A549 (cell line): ENCODE data around the gene CREB5. TPM values are rescaled to one million over a fixed set of nuclear protein-coding genes. Genes with fewer than 3 reads are reported as not detected.

ENCODE experiments used
- ATAC-seq, 2 experiments: fragments of 200-7000 bp in 1 of 2; fragments of >200 bp in 1 of 2; cut with Nextera tagmentation in 1 of 2; cut with Tn5 transposase in 1 of 2; 3 replicates each; pipeline versions ENCODE4 v1.8.0 to v1.9.1; 2018 to 2020; ENCODE audit warnings: mild to moderate bottlenecking in 1 of 2, moderate library complexity in 1 of 2
- CTCF ChIA-PET: fragments of 300-600 bp; sonication (Branson Sonifier 250); formaldehyde crosslinking; extraction: SDS; loops from one replicate; lab custom pipeline; 2021; ENCODE audit warnings: antibody characterized with exemption, inconsistent platforms; lab: Yijun Ruan, JAX
- POLR2A ChIA-PET: fragments of 350-600 bp; formaldehyde crosslinking; extraction: SDS; loops from one replicate; lab custom pipeline; 2021; ENCODE audit warnings: antibody characterized with exemption, inconsistent platforms; lab: Yijun Ruan, JAX
- DNase-seq, 2 experiments: peaks; one replicate each; pipeline versions ENCODE4 v3.0.0 to v3.0.0-alpha.2; 2011 to 2016; ENCODE audit warnings: low read depth in 1 of 2, low spot score in 1 of 2
- FAIRE-seq: peaks from 2 replicates; lab custom pipeline; 2011; peaks lifted over from hg19 to GRCh38; lab: Jason Lieb, UNC
- H3K27ac ChIP-seq, 2 experiments: fragments of >200 bp; sonication (Bioruptor Twin); formaldehyde crosslinking; 3 replicates each; pipeline ENCODE4 v1.5.1; 2016 to 2017
- H3K4me1 ChIP-seq: fragments of >200 bp; sonication (Bioruptor Twin); formaldehyde crosslinking; 3 replicates; pipeline ENCODE4 v1.6.1; 2016
- H3K4me2 ChIP-seq: fragments of >200 bp; sonication (Bioruptor Twin); formaldehyde crosslinking; 3 replicates; pipeline ENCODE4 v1.6.1; 2016
- H3K4me3 ChIP-seq: fragments of >200 bp; sonication (Bioruptor Twin); formaldehyde crosslinking; 3 replicates; pipeline ENCODE4 v1.5.1; 2016
- H3K9me3 ChIP-seq: fragments of >200 bp; sonication (Bioruptor Twin); formaldehyde crosslinking; 3 replicates; pipeline ENCODE4 v1.6.1; 2016
- CBX2 ChIP-seq: fragments of 200-600 bp; sonication (generic); IDR thresholded peaks from 2 replicates; pipeline ENCODE4 v1.6.1; 2016; ENCODE audit warnings: low read depth, mild to moderate bottlenecking, borderline replicate concordance
- CHD4 ChIP-seq: fragments of 200-600 bp; sonication (generic); IDR thresholded peaks from 2 replicates; pipeline ENCODE4 v1.6.1; 2016; ENCODE audit warnings: antibody characterized with exemption, mild to moderate bottlenecking, borderline replicate concordance
- FOSB ChIP-seq: fragments of 250-450 bp; sonication (Bioruptor Pico); IDR thresholded peaks from 2 replicates; pipeline ENCODE4 v1.5.0; 2020; ENCODE audit warnings: mild to moderate bottlenecking, moderate library complexity
- FOSL2 ChIP-seq, 2 experiments: fragments of 450-650 bp in 1 of 2; fragments of >200 bp in 1 of 2; sonication (Bioruptor Twin) in 1 of 2; formaldehyde crosslinking; IDR thresholded peaks; 2 replicates each; pipeline versions ENCODE4 v1.5.0 to v1.6.1; 2016 to 2020; ENCODE audit warnings: mild to moderate bottlenecking in 1 of 2, moderate library complexity in 1 of 2
- FOXS1 ChIP-seq: fragments of 250-450 bp; sonication (Bioruptor Pico); IDR thresholded peaks from 2 replicates; pipeline ENCODE4 v1.5.0; 2020; ENCODE audit warnings: mild to moderate bottlenecking, moderate library complexity
- HEYL ChIP-seq: fragments of 250-450 bp; sonication (Bioruptor Pico); IDR thresholded peaks from 2 replicates; pipeline ENCODE4 v1.8.0; 2021; ENCODE audit warnings: mild to moderate bottlenecking, moderate library complexity
- HOXB13 ChIP-seq: fragments of 250-450 bp; sonication (Bioruptor Pico); IDR thresholded peaks from 2 replicates; pipeline ENCODE4 v1.5.0; 2020; ENCODE audit warnings: low read depth, mild to moderate bottlenecking, moderate library complexity
- JUNB ChIP-seq: fragments of >200 bp; sonication (Bioruptor Twin); formaldehyde crosslinking; IDR thresholded peaks from 2 replicates; pipeline ENCODE4 v1.6.1; 2016
- MAFK ChIP-seq: fragments of 450-650 bp; IDR thresholded peaks from 2 replicates; pipeline ENCODE4 v1.6.1; 2014; ENCODE audit not compliant: partially characterized antibody
- NPAS2 ChIP-seq: fragments of 250-450 bp; sonication (Bioruptor Pico); IDR thresholded peaks from 2 replicates; pipeline ENCODE4 v1.8.0; 2022; ENCODE audit warnings: mild to moderate bottlenecking, moderate library complexity, borderline replicate concordance
- PBX3 ChIP-seq: IDR thresholded peaks from 2 replicates; pipeline ENCODE4 v1.6.1; 2012
- PHF8 ChIP-seq: fragments of 200-600 bp; sonication (generic); IDR thresholded peaks from 2 replicates; pipeline ENCODE4 v1.6.1; 2016; ENCODE audit warnings: low read depth, mild to moderate bottlenecking, antibody characterized with exemption, moderate library complexity, borderline replicate concordance
- POLR2A ChIP-seq: IDR thresholded peaks from 2 replicates; pipeline ENCODE4 v1.6.1; 2012; ENCODE audit warnings: mild to moderate bottlenecking, low read length
- RAD21 ChIP-seq, 2 experiments: fragments of >200 bp in 1 of 2; sonication (Bioruptor Twin) in 1 of 2; formaldehyde crosslinking in 1 of 2; IDR thresholded peaks in 1 of 2; conservative IDR thresholded peaks in 1 of 2; 2 replicates in 1 of 2; 3 replicates in 1 of 2; pipeline ENCODE4 v1.6.1; 2012 to 2018; ENCODE audit warnings: inconsistent platforms in 1 of 2
- RARB ChIP-seq: fragments of 250-450 bp; sonication (Bioruptor Pico); IDR thresholded peaks from 2 replicates; pipeline ENCODE4 v1.8.0; 2021; ENCODE audit warnings: mild to moderate bottlenecking, moderate library complexity
- REST ChIP-seq: fragments of 200-600 bp; sonication (generic); IDR thresholded peaks from 2 replicates; pipeline ENCODE4 v1.6.1; 2016; ENCODE audit warnings: antibody characterized with exemption, mild to moderate bottlenecking, moderate library complexity
- RFX5 ChIP-seq: fragments of 450-650 bp; IDR thresholded peaks from 2 replicates; pipeline ENCODE4 v1.7.1; 2014; ENCODE audit warnings: antibody characterized with exemption, mild to moderate bottlenecking, moderate library complexity
- RNF2 ChIP-seq: fragments of 200-600 bp; sonication (generic); IDR thresholded peaks from 2 replicates; pipeline ENCODE4 v1.6.1; 2016; ENCODE audit warnings: low read depth, mild to moderate bottlenecking, antibody characterized with exemption, moderate library complexity, borderline replicate concordance
- SMC3 ChIP-seq: fragments of >200 bp; sonication (Bioruptor Twin); formaldehyde crosslinking; IDR thresholded peaks from 3 replicates; pipeline ENCODE4 v1.6.1; 2018; ENCODE audit warnings: inconsistent platforms
- TP53 ChIP-seq: fragments of 250-450 bp; sonication (Bioruptor Pico); IDR thresholded peaks from 2 replicates; pipeline ENCODE4 v1.5.0; 2021; ENCODE audit warnings: mild to moderate bottlenecking, moderate library complexity
- USF2 ChIP-seq: fragments of 450-650 bp; IDR thresholded peaks from 2 replicates; pipeline ENCODE4 v1.6.1; 2014; ENCODE audit warnings: antibody characterized with exemption
- ZC3H11A ChIP-seq: fragments of 450-650 bp; IDR thresholded peaks from 2 replicates; pipeline ENCODE4 v1.6.1; 2014; ENCODE audit warnings: antibody characterized with exemption, mild to moderate bottlenecking
- ZSCAN20 ChIP-seq: fragments of 250-450 bp; sonication (Bioruptor Pico); IDR thresholded peaks from 2 replicates; pipeline ENCODE4 v1.8.0; 2022; ENCODE audit warnings: mild to moderate bottlenecking, moderate library complexity
- whole genome bisulfite sequencing: methylation state at CpG from one replicate; pipeline ENCODE4 v1.1.6; 2017; ENCODE audit errors: missing lambda C conversion rate; 5-methylcytosine and 5-hydroxymethylcytosine counted together
- polyA plus RNA-seq, 4 experiments: library from polyadenylated mRNA; depleted of rRNA in 3 of 4; stranded (reverse); fragments of >200 nt; fragmentation: RNase III in 1 of 4; extraction: RNeasy Plus Mini Kit Qiagen cat#74134 plus additional on column Dnase treatment in 1 of 4; gene quantifications; 2 replicates in 3 of 4; 3 replicates in 1 of 4; pipeline ENCODE4 v1.2.3, GENCODE V29; 2011 to 2017

CREB5 gene
- polyA plus RNA-seq, 2 of the 4 experiments (the other 2 are of a cell fraction), result 0.61 to 1.5 TPM

- TF ChIP-seq HOXB13, result no peak
These were observed 11.7 kb downstream of the CREB5 start (continued) for GRCh38 chr7:28423918-28424514.

GRCh38 chr7:28425496-28425895, 13.2 kb downstream of the CREB5 start:
- Histone ChIP-seq H3K4me2 (no peak overlapping the region), H3K4me3 (no peak overlapping the region), H3K4me1 (no peaks in the 10 kb centered on the region), H3K9me3 (no peaks in the 10 kb centered on the region), H3K27ac (no peak overlapping the region)
- POLR2A ChIA-PET, result no interaction called here
- 78% methylated on average over 1 of the region's 1 CpG for WGBS
- ATAC-seq (no peak), DNase-seq (no peak), FAIRE-seq (no peak)
- CTCF ChIA-PET, result no interaction called here
- TF ChIP-seq POLR2A, result no peak
- no peak for TF ChIP-seq RFX5
- no peak for TF ChIP-seq FOSL2 (IDR thresholded peaks at IDR 0.05)
- no peak for TF ChIP-seq FOSL2 (CRISPR knock-in tag; IDR thresholded peaks at IDR 0.05)
- TF ChIP-seq FOXS1, result no peak
- no peak for TF ChIP-seq FOSB (CRISPR knock-in tag)
- no peak for TF ChIP-seq ZC3H11A
- no peak for TF ChIP-seq JUNB
- TF ChIP-seq HEYL (CRISPR knock-in tag), result no peak

- H3K27ac ChIP-seq, result no peak overlapping the region
- DNase-seq, result no peak
- no peak overlapping the region for H3K4me2 ChIP-seq
- no peak for ATAC-seq
- no peak overlapping the region for H3K4me3 ChIP-seq
- FAIRE-seq, result no peak
- POLR2A ChIA-PET, result no interaction called here
- WGBS, result 18% methylated on average over 4 of the region's 4 CpGs
- H3K9me3 ChIP-seq, result no peaks in the 10 kb centered on the region
- TF ChIP-seq RAD21 (conservative IDR thresholded peaks at IDR 0.05 in 1 of 2, IDR thresholded peaks at IDR 0.05 in 1 of 2), result no peak
- TF ChIP-seq FOXS1, result no peak
- no peak for TF ChIP-seq POLR2A
- TF ChIP-seq RARB (CRISPR knock-in tag), result no peak
- TF ChIP-seq TP53 (CRISPR knock-in tag), result no peak
- TF ChIP-seq PBX3, result no peak
- no peak for TF ChIP-seq CBX2
- TF ChIP-seq FOSL2 (IDR thresholded peaks at IDR 0.05), result no peak
- no peak for TF ChIP-seq FOSL2 (CRISPR knock-in tag; IDR thresholded peaks at IDR 0.05)
- no peak for TF ChIP-seq REST
- no peak for TF ChIP-seq ZC3H11A
- TF ChIP-seq FOSB (CRISPR knock-in tag), result no peak
- no peak for TF ChIP-seq CHD4
- no peak for TF ChIP-seq MAFK
- TF ChIP-seq SMC3, result no peak
- TF ChIP-seq PHF8, result no peak
- no peak for TF ChIP-seq ZSCAN20
- TF ChIP-seq JUNB, result no peak
- TF ChIP-seq RNF2, result no peak
- TF ChIP-seq USF2, result no peak
- TF ChIP-seq NPAS2 (CRISPR knock-in tag), result no peak
- no peaks in the 10 kb centered on the region for H3K4me1 ChIP-seq
- CTCF ChIA-PET, result no interaction called here
These were observed 14.9 kb downstream of the CREB5 start for GRCh38 chr7:28427236-28427635.
